ENCODE measurements around the gene ERCC2. TPM values are rescaled to one million over a fixed set of nuclear protein-coding genes. Genes with fewer than 3 reads are reported as not detected.
A peak's percentile ranks its signal among the peaks of the same experiment; 100 is the strongest.

The ERCC2 gene
- total RNA-seq, 1 experiment from 2014 or later = 102 TPM

- no peak; the same call in 1 of the 2 replicates for ATAC-seq
- Mint-ChIP-seq H3K36me3 (no peaks in the 10 kb centered on the region), H3K4me3 (peak overlapping the region; percentile 56), H3K27me3 (ENCODE audit: low read depth) (peaks cover 20% of the 10 kb centered on the region), H3K4me1 (peaks cover 22% of the 10 kb centered on the region), H3K27ac (no peak overlapping the region), H3K9me3 (no peaks in the 10 kb centered on the region)
- ChIA-PET POLR2A (interaction anchor here (1.0 kb wide), 1 partner anchor 19 kb away, joined by 7 read pairs; no protein-coding TSS in a partner anchor), CTCF (interaction anchor here (0.7 to 1.0 kb wide), 2 partner anchors 15 to 55 kb away, joined by 3 read pairs; no protein-coding TSS in a partner anchor)
- DNase-seq (ENCODE audit: low spot score) = no peak
- no peak for TF ChIP-seq HMGA2 (CRISPR knock-in tag; IDR thresholded peaks at IDR 0.05)
- no peak for TF ChIP-seq ELF4 (CRISPR knock-in tag; IDR thresholded peaks at IDR 0.05; ENCODE audit: low read depth)
- TF ChIP-seq E2F4 (CRISPR knock-in tag; IDR thresholded peaks at IDR 0.05; ENCODE audit: borderline replicate concordance, low read depth) = no peak
- TF ChIP-seq MYBL2 (CRISPR knock-in tag; IDR thresholded peaks at IDR 0.05) = no peak
- TF ChIP-seq SP1 (CRISPR knock-in tag; conservative IDR thresholded peaks at IDR 0.05) = no peak
- TF ChIP-seq USF2 (CRISPR knock-in tag; IDR thresholded peaks at IDR 0.05) = no peak
- no peak for TF ChIP-seq E2F1 (CRISPR knock-in tag; IDR thresholded peaks at IDR 0.05)
- TF ChIP-seq ERG (CRISPR knock-in tag; IDR thresholded peaks at IDR 0.05) = no peak
- no peak for TF ChIP-seq FOXJ3 (CRISPR knock-in tag; IDR thresholded peaks at IDR 0.05; ENCODE audit: borderline replicate concordance)
Measured at GRCh38 chr19:45324349-45324907, 45.9 kb downstream of the ERCC2 start.

- Mint-ChIP-seq H3K4me3 (peak overlapping the region; percentile 56), H3K27me3 (ENCODE audit: low read depth) (peaks cover 20% of the 10 kb centered on the region), H3K9me3 (no peaks in the 10 kb centered on the region), H3K27ac (no peak overlapping the region), H3K36me3 (no peaks in the 10 kb centered on the region), H3K4me1 (peaks cover 22% of the 10 kb centered on the region)
- POLR2A ChIA-PET = interaction anchor here (1.0 kb wide), 1 partner anchor 20 kb away, joined by 7 read pairs; no protein-coding TSS in a partner anchor
- TF ChIP-seq NR1H2 (CRISPR knock-in tag; IDR thresholded peaks at IDR 0.05) (no peak), MAX (CRISPR knock-in tag; IDR thresholded peaks at IDR 0.05) (0 out of 2 replicates have a peak, but pooled peaks have one; percentile 19)
- ATAC-seq = peak; percentile 36
- CTCF ChIA-PET = interaction anchor here (0.7 to 1.4 kb wide), 3 partner anchors 15 to 123 kb away, joined by 3 to 4 read pairs (median 3); no protein-coding TSS in a partner anchor
- peak; percentile 48 for DNase-seq (ENCODE audit: low spot score)
Measured at GRCh38 chr19:45323671-45324081, 46.7 kb downstream of the ERCC2 start.

- Mint-ChIP-seq H3K4me1 (peaks cover 18% of the 10 kb centered on the region), H3K27ac (no peak within 1 kb of the TSS), H3K4me3 (peak within 1 kb of the TSS; percentile 56), H3K9me3 (no peaks in the 10 kb centered on the region), H3K36me3 (no peaks in the 10 kb centered on the region), H3K27me3 (ENCODE audit: low read depth) (peaks cover 29% of the 10 kb centered on the region)
- POLR2A ChIA-PET = no interaction called here
- DNase-seq (ENCODE audit: low spot score) (no peak), ATAC-seq (no peak)
- CTCF ChIA-PET = interaction anchor here (0.6 to 1.4 kb wide), 2 partner anchors 9 to 123 kb away, joined by 3 to 4 read pairs; no protein-coding TSS in a partner anchor
- TF ChIP-seq PRRX2 (CRISPR knock-in tag; IDR thresholded peaks at IDR 0.05) (no peak), ZBTB43 (CRISPR knock-in tag; IDR thresholded peaks at IDR 0.05) (no peak), CREB1 (CRISPR knock-in tag; IDR thresholded peaks at IDR 0.05) (no peak), NFYB (CRISPR knock-in tag; conservative IDR thresholded peaks at IDR 0.05; ENCODE audit: low read depth) (no peak), ZNF219 (CRISPR knock-in tag; IDR thresholded peaks at IDR 0.05; ENCODE audit: borderline replicate concordance) (no peak), ZNF121 (CRISPR knock-in tag; IDR thresholded peaks at IDR 0.05) (no peak), ZNF317 (CRISPR knock-in tag; IDR thresholded peaks at IDR 0.05; ENCODE audit: borderline replicate concordance, low read depth) (no peak), RELA (CRISPR knock-in tag; IDR thresholded peaks at IDR 0.05; ENCODE audit: borderline replicate concordance) (no peak), USF2 (CRISPR knock-in tag; IDR thresholded peaks at IDR 0.05) (no peak), NR3C1 (CRISPR knock-in tag; conservative IDR thresholded peaks at IDR 0.05; ENCODE audit: low read depth) (no peak), SMAD3 (CRISPR knock-in tag; IDR thresholded peaks at IDR 0.05; ENCODE audit: borderline replicate concordance) (no peak), JUN (CRISPR knock-in tag; IDR thresholded peaks at IDR 0.05) (no peak)
Measured at GRCh38 chr19:45322744-45323281, 47.6 kb downstream of the ERCC2 start, which contains the start of gene CKM. Gene CKM (minus strand): TSS chr19:45322875. CDS start chr19:45319713, 3,162 bp downstream.
